Stimulated activated CD8-positive, alpha-beta memory T cell treated with anti-CD3 and anti-CD28 coated beads, Interleukin-4, amount 100 ng/mL, for 24 hours (primary cell): ENCODE results near the gene CTSS.
"Not testable (repeated sequence)": the region's sequence is repeated elsewhere in the genome, so short reads cannot be mapped to it uniquely, and the experiment has no call there.

ENCODE experiments used
- DNase-seq: peaks from one replicate; pipeline ENCODE4 v3.0.0-alpha.2; 2020; ENCODE audit warnings: low read depth

CTSS gene

DNA sequence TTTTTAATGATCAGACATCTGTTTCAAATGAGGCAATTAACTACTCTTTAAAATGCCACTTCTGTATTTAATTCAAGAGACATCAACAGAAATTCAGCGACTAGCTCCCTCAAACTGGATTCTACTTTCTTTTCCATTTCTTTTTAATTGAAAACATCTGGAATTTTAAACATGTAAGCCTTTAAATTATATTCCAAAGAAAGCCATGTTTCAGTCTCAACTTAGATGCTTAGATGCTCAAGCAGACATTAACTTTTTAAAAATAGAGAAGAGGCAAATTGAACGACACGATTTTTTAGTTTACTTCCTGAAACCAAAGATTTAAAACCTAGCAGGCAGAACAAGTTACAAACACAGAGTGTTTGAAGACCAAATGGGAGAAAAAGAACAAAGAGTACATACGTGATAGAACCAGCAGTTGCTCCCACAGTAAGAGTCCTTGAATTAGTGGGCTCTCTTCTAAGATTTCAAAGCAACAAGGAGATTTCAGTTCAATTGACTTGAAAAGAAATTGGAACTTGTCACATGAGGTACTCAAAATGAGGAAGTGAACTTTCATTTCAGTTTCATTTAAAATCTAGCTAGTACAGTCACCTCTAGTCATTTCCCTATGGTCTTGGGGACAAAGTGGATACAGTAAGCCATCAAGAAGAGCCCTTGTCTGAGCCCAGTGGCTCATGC, at the start of gene CTSS:
Gene CTSS (minus strand): TSS at position 483 of the 681 bp plus-strand sequence. CDS start 1,015 bp downstream, outside the sequence.
- DNase-seq, result no peak

DNA sequence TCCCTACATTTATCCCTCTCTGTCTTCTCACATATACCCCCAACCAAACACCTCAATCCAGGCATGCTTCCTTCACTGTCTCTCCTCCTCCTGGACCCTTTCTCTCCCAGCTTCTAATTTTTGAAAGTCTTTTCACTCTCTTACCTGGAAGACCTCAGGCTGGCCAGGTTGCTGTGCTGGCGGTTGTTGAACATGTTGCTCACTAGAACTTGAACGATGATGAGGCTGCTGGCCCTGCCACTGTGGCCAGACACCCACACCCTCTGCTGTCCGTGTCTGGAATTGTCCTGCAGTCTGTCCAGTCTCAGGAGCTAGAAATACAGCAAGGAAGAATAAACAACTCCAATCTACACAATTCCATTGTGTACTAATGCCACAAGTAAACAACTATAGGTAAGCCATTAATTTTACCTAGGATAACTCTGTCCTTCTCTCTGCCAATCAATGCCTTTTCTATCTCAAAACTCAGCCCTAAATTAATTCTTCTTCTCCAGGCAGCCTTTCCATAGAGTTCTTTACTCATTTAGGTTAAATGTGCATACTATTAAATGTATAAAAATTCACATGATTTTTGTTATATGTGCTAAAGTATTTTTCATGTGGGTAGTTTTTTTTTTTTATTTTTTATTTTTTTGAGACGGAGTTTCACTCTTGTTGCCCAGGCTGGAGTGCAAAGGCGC, 47.6 kb upstream of the CTSS start:
- no peak for DNase-seq

DNA sequence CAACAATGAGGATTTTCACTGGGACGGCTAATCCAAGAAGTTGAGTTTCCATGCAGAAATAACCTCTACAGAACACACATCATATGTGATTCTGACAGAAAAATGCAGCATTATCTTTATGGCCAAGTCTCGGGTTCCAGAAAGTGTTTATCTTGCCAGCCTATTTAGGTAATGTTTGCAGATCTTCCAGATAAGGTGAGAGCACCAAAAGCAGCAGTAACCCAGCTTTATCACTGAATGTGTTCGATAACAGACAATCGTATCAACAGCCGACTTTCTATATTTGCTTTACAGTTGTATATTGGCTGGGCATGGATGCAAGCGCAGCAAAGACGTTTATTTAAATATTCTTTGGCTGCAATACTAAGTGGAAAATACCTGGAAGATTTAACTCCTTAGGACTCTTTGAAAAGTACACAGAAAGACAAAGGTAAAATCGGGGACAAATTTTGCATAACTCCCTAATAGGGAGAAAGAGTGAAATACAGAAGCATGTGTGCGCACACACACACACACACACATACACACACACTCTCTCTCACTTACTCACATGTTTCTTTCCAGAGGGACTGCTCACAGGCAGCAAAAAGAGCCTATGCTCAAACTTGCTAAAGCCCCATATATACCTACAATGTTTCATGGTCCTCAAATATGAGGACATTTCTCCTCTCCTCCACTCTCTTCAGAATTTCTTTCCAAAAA, 45.5 kb upstream of the CTSS start:
- DNase-seq, result no peak

DNA sequence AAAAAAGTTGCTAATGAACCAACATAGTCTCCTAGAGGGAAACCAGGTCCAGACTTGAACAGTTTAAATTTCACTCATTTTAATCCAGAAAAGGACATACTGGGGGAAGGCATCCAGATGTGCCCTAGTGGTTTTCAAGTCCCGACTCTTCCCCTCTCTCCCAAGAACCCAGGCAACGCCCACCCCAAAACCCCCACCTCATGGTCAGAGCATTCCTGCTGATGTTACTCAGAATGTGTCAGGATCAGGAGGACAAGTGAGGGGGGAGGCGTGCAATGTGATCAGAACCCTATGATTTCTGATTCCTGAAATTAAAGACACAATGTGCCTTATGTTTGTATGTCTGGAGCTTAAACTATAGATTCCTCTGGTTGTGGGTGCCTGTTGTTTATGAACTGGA, 44.1 kb upstream of the CTSS start:
- no peak for DNase-seq

DNA sequence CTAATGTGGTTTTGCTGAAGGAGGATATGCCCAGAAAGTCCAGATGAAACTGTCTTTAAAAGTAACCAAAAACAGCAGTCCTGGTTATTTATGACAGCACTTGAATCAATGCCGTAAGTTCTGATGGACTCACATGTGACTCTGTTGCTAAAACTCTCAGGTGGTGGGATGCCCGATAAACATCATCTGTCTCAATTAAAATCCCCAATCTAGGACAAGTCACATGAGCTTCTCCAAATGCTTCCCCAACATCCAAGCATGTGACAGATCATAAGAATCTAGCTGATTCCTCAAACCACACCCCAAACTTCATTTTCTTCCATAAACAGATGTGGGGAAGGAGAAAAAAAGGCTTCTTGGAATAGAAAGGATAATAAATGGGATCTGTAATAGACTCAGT, 43.3 kb upstream of the CTSS start:
- DNase-seq, result no peak

DNA sequence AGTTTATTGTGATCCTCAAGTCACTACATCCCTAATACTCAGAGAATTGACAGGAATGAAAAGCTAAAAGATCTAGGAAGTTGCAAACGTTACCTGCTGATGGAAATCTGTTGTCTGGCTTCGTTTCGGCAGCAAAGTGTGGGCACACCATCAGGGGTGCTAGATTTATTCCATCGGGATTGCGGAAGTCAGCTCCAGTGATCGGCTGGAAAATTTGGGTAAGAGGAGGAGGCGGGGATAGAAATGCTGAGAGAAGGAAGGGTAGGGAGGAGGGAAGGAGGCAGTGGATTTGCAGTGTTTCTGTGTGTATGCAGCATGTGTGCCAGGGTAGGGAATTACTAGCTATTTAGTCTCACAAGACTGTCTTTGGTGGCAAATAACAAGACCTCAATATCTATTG, 42.5 kb upstream of the CTSS start, which contains the start of gene CTSK:
Gene CTSK (minus strand): TSS at position 140 of the 400 bp plus-strand sequence. CDS start 1,455 bp downstream, outside the sequence.
- DNase-seq, result no peak

DNA sequence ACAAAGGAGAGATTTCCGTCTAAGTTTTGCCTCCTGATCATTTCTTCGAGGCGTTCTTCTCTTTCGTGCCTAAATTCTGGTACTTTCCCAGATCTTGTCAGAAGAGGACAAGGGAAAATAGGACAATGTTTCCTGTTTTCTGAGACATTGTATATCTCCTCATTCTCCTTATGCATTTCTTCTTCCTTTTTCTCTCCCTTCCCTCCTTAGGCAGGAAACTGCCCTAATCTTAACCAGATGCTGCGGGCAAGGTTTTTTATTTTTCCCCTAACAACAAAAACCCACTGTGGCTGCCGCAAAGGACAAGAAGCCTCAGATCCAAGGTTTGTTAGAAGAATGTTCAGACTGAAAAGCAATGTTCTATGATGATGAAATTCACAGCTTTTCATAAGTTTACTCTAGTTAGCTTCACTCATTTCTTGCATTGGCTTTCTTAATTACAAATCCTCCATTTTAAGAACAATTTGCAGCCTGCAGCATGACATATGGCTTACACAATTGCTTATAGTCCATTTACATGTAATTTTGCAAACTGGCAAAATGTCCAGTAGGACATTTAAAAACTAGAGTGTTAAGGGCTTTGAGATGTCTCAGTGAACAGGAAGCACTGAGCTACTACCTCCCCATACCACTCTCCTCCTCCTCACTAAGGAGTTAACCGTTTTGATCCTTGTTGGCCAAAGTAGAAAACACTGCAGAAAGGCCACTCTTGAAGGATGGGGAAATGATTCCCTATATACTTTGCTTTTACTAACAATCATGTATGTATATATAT, 41.9 kb upstream of the CTSS start:
- DNase-seq, result no peak

DNA sequence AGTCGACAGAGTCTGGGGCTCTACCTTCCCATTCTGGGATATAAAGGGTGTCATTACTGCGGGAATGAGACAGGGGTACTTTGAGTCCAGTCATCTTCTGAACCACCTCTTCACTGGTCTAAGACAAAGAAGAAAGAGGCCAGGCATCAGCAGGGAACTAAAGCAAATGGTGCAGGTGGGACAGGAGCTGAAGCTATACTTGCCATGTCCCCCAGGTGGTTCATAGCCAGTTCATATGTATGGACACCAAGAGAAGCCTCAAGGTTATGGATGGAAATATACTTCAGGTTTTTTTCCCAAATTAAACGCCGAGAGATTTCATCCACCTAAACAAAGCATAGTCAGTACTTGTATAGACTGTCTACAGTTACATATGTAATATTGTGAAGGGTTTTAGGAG, 40.3 kb upstream of the CTSS start:
- no peak for DNase-seq

DNA sequence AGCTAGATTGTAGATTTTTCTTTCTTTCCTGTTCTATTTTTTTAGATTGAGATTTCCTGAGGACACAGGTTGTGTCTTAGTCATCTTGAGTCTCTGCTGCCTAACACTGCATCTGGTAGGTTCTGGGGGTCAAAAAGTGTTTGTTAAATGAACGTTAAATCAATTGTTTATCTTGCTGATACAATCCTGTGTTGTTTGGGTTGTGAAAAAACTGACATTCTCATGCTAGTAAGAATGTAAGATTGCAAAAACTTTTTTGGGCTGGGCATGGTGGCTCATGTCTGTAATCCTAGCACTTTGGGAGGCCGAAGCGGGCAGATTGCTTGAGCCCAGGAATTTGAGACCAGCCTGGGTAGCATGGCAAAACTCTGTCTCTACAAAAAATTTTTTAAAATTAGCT, 39.1 kb upstream of the CTSS start:
- DNase-seq, result no peak

DNA sequence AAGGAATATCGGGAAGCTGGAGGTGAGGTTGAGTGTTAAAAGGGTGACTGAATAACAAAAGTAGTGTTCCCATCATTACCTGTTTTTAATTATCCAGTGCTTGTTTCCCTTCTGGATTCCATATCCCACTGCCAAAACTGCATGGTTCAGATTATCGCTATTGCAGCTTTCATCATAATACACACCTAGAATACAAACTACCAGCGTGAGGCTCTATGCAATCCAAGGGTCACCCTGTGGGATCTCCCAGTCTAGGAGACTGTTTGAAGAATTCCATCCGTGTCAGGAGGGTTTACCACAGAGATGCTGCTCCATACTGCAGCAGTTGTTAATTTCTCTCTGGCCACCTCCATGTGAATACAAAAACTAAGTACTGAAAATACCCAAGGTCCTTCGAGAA, 33.5 kb upstream of the CTSS start:
- no peak for DNase-seq

DNA sequence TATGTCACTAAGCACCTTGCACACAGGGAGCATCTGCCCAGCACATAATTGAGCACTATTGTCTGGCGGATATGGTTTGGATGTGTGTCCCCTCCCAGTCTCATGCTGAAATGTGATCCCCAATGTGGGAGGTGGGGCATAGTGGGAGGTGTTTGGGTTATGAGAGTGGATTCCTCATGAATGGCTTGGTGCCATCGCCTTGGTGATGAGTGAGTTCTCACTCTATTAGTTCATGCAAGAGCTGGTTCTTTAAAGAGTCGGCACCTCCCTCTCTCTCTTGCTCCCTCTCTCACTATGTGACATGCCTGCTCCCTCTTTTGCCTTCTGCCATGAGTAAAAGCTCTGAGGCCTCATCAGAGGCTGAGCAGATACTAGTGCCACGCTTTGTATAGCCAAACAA, 32.9 kb upstream of the CTSS start:
- DNase-seq, result no peak

DNA sequence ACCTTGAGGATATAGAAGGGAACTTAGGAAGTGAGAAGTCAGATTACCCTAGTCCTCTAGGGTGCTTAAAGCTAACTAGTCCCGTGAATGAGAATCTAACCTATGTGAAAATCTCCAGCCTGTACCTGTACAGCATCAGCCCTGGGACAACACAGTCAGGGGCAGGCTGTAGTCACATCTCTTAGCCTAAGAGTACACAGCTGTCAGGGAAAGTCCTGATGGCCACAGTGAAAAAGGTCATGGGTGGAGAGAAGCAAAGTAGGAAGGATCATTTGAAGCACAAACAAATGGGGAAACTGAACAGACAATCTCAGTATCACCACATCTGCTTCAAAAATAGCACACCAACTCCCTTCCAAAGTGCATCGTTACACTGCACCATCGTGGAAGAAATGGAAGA, 30.8 kb upstream of the CTSS start:
- no peak for DNase-seq

DNA sequence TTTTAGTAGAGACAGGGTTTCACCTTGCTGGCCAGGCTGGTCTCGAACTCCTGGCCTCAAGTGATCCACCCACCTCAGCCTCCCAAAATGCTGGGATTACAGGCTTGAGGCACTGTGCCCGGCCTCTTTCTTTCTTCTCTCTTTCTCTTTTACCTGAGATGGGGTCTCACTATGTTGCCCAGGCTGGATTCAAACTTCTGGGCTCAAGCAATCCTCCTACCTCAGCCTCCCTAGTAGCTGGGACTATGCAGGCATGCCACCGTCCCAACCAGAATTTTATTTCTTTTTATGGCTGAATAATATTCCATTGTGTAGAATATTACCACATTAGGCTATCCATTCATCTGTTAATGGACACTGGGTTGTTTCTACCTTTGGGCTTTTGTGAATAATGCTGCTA, 28.2 kb upstream of the CTSS start:
- not testable (repeated sequence) for DNase-seq

DNA sequence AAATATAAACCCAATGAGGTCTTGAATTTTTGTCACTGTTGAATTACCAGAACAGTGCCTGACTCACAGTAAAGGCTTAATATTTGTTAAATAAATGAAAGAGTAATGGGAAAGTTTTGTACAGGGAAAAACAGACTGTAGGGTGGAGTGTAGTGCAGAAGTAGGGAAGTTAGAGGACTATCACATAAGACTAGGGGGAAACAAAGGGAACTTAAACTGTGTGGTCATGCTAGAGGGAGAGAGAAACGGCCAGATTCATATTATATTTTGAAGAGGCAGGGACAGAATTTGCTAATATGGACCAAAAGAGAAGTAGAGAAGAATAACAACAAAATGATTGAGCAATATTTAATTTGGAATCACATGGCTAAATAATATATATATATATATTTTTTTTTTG, 27.6 kb upstream of the CTSS start:
- DNase-seq, result no peak

DNA sequence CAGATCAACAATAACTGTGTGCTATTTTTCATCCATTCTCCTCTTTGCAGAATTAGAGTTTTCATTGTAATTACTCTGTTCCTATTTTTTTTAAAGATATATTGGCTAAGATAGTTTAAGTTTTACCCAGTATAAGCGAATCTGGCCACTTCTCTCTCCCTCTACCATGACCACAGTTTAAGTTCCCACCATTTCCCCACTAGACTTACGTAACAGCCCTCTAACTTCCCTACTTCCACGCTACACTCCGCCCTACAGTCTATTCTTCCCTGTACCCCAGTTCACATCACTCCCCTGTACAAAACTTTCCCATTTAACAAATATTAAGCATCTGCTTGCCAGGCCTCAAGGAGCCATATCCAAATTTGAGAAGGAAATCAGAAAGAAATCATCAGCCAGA, 26.0 kb upstream of the CTSS start:
- no peak for DNase-seq

DNA sequence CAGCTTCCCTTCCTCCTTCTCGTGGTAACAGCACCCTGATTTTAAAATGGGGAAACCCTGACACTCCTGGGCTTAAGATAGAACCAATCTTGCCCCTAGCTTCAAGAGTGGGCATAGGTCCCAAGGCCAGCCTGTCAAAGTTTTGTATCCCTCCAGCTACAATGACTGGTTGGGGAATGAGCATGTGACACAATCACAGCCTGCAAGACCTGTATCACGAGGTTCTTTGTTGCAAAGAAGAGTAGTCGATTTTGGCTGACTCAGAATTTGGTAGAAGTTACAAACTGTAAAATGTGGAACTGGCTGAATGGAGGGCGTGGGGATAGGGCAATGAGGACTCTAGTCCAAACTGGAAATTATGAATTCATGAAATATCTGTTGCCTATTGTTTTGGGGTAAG, 23.8 kb upstream of the CTSS start:
- DNase-seq, result no peak

DNA sequence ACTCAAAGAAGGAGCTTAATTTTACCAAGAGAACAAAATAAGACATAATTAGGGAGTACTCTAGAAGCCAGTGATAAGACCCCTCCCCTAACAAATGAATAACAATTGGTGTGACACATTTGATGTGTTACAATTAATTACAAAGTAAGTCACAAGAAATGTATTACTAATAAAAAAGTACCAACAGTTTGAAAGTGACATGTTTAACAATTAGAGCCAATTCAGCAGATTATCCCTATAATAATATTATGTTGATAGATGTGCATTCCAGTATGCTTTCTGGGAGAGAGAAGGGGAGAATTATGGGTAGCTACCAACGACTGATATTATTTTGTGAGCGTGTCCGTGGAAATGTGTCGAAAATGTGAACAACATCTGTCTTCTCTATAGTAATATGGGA, 23.4 kb upstream of the CTSS start:
- no peak for DNase-seq

DNA sequence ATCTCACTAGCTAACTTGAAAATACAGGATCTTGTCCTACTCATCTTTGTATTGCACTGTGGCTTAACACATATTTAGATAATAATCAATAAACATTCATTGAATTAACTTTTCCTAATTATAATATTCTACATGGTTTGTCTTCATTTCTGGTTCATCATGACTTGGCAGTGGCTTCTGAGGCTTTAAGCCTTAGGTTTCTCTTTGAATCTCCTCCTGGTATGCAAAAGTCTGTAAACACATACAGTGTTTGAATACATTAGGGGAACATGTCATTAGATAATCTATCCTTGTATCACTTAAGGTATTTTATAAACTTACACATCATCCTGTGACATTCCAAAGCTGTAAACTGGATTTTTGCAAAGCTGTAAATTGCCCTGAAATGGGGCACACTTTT, 21.9 kb upstream of the CTSS start:
- DNase-seq, result no peak

DNA sequence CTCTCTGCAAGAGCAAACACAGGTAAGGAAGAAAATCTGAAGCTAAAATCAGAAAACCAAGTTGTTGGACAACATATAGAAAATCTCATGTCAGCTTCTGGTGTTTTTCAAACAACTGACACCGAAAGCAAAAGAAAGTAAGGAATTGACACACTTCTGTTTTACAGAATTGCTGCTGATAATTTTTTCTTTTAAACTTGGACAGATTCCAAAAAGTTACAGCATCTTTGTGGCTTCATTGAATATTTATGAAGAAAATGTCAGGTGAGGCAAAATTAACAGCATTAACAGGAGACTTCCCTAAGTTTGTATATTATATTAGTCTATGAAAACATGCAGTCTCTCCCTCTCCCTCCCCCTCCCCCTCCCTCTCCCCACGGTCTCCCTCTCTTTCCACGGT, 14.9 kb upstream of the CTSS start:
- DNase-seq, result no peak

DNA sequence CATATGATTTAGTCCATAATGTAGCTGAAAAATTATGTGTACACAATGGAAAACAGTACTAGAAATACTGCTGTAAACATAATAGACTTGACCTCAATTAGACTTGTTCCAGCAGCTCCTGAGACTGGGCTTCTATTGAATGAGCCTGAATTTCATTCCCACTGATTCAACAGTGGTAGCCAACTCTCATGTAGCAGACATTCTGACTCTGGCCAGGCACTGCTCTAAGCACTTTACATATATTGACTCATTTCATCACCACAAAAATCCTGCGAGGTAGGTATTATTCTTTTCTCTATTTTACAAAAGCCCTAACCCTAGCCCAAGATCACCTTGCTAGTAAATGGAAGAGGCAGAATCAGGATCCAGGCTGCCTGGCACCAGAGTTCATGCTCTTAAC, 12.8 kb upstream of the CTSS start:
- DNase-seq, result no peak

DNA sequence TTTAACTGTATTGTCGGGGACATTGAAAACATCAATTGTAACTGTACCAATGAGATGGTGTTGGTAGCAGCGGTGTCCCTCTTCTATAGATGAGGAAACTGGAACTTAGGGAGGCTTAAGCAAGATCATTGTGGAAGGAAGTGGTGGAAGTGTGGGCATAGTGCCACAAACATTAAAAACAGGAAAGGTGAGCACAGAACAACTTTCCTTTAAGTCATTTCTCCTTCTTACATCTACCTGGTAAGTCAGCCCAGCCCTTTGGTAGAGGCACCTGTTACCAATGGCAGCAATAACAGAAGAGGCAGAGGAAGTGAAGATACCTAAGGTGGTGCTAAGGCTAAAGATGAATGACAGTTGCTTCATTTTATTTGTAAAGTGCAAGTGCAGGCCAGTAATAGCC, 12.0 kb upstream of the CTSS start:
- DNase-seq, result no peak

DNA sequence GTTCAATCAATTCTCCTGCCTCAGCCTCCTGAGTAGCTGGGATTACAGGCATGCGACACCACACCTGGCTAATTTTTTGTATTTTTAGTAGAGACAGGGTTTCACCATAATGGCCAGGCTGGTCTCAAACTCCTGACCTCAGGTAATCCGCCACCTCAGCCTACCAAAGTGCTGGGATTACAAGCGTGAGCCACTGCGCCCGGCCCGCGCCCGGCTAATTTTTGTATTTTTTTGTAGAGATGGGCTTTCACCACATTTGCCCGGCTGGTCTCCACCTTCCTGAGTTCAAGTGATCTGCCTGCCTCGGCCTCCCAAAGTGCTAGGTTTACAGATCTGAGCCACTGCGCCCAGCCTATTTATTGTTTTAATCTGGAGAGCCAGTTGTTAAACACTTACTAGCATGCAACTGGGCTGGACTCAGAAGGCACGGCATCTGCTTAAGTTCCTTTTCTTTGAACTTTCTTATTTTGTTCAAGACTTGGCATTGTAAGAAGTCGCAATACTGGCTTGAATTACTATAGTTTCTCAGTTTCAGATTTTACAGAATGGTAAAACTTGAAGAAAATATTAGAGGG, 10.4 kb upstream of the CTSS start:
- not testable (repeated sequence) for DNase-seq
